Measurements from ENCODE around the gene OR8B4. TPM values are rescaled to one million over a fixed set of nuclear protein-coding genes. Genes with fewer than 3 reads are reported as not detected.
A peak's percentile ranks its signal among the peaks of the same experiment; 100 is the strongest.

Gene OR8B4
- total and polyA plus RNA-seq, 2 donors (not counting 1 experiment from before 2014, with no cell fraction given) = not detected

DNA sequence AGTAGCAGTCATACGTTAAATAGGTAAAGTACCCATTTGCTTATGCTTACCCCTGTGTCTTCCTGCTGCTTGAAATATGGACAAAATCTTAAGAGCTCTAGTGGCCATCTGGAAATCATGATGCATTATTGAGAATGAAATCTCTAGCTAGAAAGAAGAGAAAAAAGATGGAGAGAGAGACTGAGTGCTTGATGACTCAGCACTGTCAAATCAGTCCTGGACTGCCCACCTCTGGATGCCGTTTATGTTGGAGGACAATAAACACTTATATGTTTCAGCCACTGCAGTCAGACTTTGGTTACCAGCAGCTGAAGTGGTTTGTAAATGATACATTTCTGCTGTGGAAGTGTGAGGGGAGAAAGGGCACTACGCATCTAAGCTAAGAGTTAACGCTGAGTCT, 3.6 kb downstream of the OR8B4 start:
- no peak overlapping the region for H3K9ac ChIP-seq (ENCODE audit: low read length)
- H3K36me3 ChIP-seq (replicated peaks in 1 of 2; ENCODE audit: control extremely low read depth in 1 of 2, control insufficient read depth in 1 of 2, extremely low read depth in 1 of 2, insufficient read depth in 2 of 2, low read length in 1 of 2) = no peaks in the 10 kb centered on the region
- H3K27me3 ChIP-seq (replicated peaks in 1 of 4; ENCODE audit: control extremely low read depth in 1 of 4, control insufficient read depth in 3 of 4, insufficient read depth in 4 of 4, low read length in 3 of 4) = peaks cover 0 to 6% (median 3%) of the 10 kb centered on the region in 4 experiments
- no peaks in the 10 kb centered on the region for H4K20me1 ChIP-seq (ENCODE audit: control insufficient read depth, insufficient read depth, low read length, poor library complexity, severe bottlenecking)
- no peak for ATAC-seq (ENCODE audit: low read depth)
- H2AFZ ChIP-seq (ENCODE audit: insufficient read depth, low read depth, low read length, poor library complexity, severe bottlenecking) = no peak overlapping the region
- Mint-ChIP-seq H3K27me3 (peaks cover 39% of the 10 kb centered on the region), H3K9me3 (ENCODE audit: insufficient read depth) (no peaks in the 10 kb centered on the region), H3K4me1 (no peaks in the 10 kb centered on the region), H3K4me3 (no peak overlapping the region), H3K27ac (no peak overlapping the region)
- H3K9me3 ChIP-seq (ENCODE audit: control extremely low read depth in 1 of 3, control insufficient read depth in 2 of 3, insufficient read depth in 1 of 3, low read length in 2 of 3) = no peaks in the 10 kb centered on the region
- H3K4me1 ChIP-seq (ENCODE audit: control insufficient read depth in 2 of 2, insufficient read depth in 2 of 2, low read length in 2 of 2) = no peaks in the 10 kb centered on the region
- ChIA-PET POLR2A (no interaction called here), CTCF (interaction anchor here (1.5 kb wide), 1 partner anchor 19 kb away, joined by 5 read pairs; no protein-coding TSS in a partner anchor)
- no peak for TF ChIP-seq EZH2 (IDR thresholded peaks at IDR 0.05; ENCODE audit: borderline replicate concordance, insufficient read depth, low read depth, low read length, poor library complexity, severe bottlenecking)
- TF ChIP-seq, protein P1, sequence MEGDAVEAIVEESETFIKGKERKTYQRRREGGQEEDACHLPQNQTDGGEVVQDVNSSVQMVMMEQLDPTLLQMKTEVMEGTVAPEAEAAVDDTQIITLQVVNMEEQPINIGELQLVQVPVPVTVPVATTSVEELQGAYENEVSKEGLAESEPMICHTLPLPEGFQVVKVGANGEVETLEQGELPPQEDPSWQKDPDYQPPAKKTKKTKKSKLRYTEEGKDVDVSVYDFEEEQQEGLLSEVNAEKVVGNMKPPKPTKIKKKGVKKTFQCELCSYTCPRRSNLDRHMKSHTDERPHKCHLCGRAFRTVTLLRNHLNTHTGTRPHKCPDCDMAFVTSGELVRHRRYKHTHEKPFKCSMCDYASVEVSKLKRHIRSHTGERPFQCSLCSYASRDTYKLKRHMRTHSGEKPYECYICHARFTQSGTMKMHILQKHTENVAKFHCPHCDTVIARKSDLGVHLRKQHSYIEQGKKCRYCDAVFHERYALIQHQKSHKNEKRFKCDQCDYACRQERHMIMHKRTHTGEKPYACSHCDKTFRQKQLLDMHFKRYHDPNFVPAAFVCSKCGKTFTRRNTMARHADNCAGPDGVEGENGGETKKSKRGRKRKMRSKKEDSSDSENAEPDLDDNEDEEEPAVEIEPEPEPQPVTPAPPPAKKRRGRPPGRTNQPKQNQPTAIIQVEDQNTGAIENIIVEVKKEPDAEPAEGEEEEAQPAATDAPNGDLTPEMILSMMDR (IDR thresholded peaks at IDR 0.05) = no peak
- H3K4me2 ChIP-seq (replicated peaks; ENCODE audit: low read depth, low read length, poor library complexity, severe bottlenecking) = no peak overlapping the region
- intact Hi-C loops (cut with micrococcal nuclease) = no loop called here
- no peak overlapping the region for H3K4me3 ChIP-seq (ENCODE audit: control extremely low read depth in 1 of 5, extremely low read depth in 1 of 5, insufficient read depth in 1 of 5, low read depth in 2 of 5, low read length in 4 of 5)
- H3K27ac ChIP-seq (ENCODE audit: low read length in 2 of 2) = no peak overlapping the region
- DNase-seq = no peak
- WGBS (ENCODE audit: insufficient coverage) = 83% methylated on average over 2 of the region's 4 CpGs
- no peaks in the 10 kb centered on the region for H3K79me2 ChIP-seq (ENCODE audit: control insufficient read depth, insufficient read depth, low read length)

- H3K27ac ChIP-seq (ENCODE audit: low read length in 2 of 2) = no peak overlapping the region
- no peaks in the 10 kb centered on the region for H3K4me1 Mint-ChIP-seq
- H2AFZ ChIP-seq (ENCODE audit: insufficient read depth, low read depth, low read length, poor library complexity, severe bottlenecking) = no peak overlapping the region
- no peaks in the 10 kb centered on the region for H3K9me3 Mint-ChIP-seq (ENCODE audit: insufficient read depth)
- no peak overlapping the region for H3K4me3 ChIP-seq (ENCODE audit: control extremely low read depth in 1 of 5, extremely low read depth in 1 of 5, insufficient read depth in 1 of 5, low read depth in 2 of 5, low read length in 4 of 5)
- TF ChIP-seq EZH2 (IDR thresholded peaks at IDR 0.05; ENCODE audit: borderline replicate concordance, insufficient read depth, low read depth, low read length, poor library complexity, severe bottlenecking) = no peak
- TF ChIP-seq, protein P1 (IDR thresholded peaks at IDR 0.05) = peak; percentile 68
- ATAC-seq (ENCODE audit: low read depth) (no peak), DNase-seq (peak; percentile 34)
- H3K4me2 ChIP-seq (replicated peaks; ENCODE audit: low read depth, low read length, poor library complexity, severe bottlenecking) = no peak overlapping the region
- peaks cover 0 to 8% (median 2%) of the 10 kb centered on the region in 4 experiments for H3K27me3 ChIP-seq (replicated peaks in 1 of 4; ENCODE audit: control extremely low read depth in 1 of 4, control insufficient read depth in 3 of 4, insufficient read depth in 4 of 4, low read length in 3 of 4)
- no peaks in the 10 kb centered on the region for H4K20me1 ChIP-seq (ENCODE audit: control insufficient read depth, insufficient read depth, low read length, poor library complexity, severe bottlenecking)
- intact Hi-C loops (cut with micrococcal nuclease) = loop anchor here (5.0 kb wide), 1 partner anchor 422 kb away; no protein-coding TSS in a partner anchor
- peaks cover 16% of the 10 kb centered on the region for H3K27me3 Mint-ChIP-seq
- H3K79me2 ChIP-seq (ENCODE audit: control insufficient read depth, insufficient read depth, low read length) = no peaks in the 10 kb centered on the region
- ChIA-PET POLR2A (no interaction called here), CTCF (interaction anchor here (0.9 to 1.1 kb wide), 2 partner anchors 14 to 421 kb away, joined by 3 read pairs; no protein-coding TSS in a partner anchor)
- no peaks in the 10 kb centered on the region for H3K4me1 ChIP-seq (ENCODE audit: control insufficient read depth in 2 of 2, insufficient read depth in 2 of 2, low read length in 2 of 2)
- H3K27ac Mint-ChIP-seq = no peak overlapping the region
- no peaks in the 10 kb centered on the region for H3K36me3 ChIP-seq (replicated peaks in 1 of 2; ENCODE audit: control extremely low read depth in 1 of 2, control insufficient read depth in 1 of 2, extremely low read depth in 1 of 2, insufficient read depth in 2 of 2, low read length in 1 of 2)
- no peak overlapping the region for H3K4me3 Mint-ChIP-seq
- no CpG with 5 or more reads among the region's 5 CpGs for WGBS (ENCODE audit: insufficient coverage)
- no peaks in the 10 kb centered on the region for H3K9me3 ChIP-seq (ENCODE audit: control extremely low read depth in 1 of 3, control insufficient read depth in 2 of 3, insufficient read depth in 1 of 3, low read length in 2 of 3)
- H3K9ac ChIP-seq (ENCODE audit: low read length) = no peak overlapping the region
These were observed 9.2 kb downstream of the OR8B4 start for GRCh38 chr11:124415356-124415923.

All from B cell (primary cell).